GM12874 (cell line): ENCODE data around the gene PLK1.
A peak's percentile ranks its signal among the peaks of the same experiment; 100 is the strongest.

ENCODE experiments used
- TF ChIP-seq, protein P1 (sequence below): IDR thresholded peaks from 2 replicates; pipeline ENCODE4 v1.5.1; 2011; ENCODE audit warnings: low read depth, mild to moderate bottlenecking, control low read depth, low read length, moderate library complexity; ENCODE audit not compliant: insufficient read depth

Gene PLK1

DNA sequence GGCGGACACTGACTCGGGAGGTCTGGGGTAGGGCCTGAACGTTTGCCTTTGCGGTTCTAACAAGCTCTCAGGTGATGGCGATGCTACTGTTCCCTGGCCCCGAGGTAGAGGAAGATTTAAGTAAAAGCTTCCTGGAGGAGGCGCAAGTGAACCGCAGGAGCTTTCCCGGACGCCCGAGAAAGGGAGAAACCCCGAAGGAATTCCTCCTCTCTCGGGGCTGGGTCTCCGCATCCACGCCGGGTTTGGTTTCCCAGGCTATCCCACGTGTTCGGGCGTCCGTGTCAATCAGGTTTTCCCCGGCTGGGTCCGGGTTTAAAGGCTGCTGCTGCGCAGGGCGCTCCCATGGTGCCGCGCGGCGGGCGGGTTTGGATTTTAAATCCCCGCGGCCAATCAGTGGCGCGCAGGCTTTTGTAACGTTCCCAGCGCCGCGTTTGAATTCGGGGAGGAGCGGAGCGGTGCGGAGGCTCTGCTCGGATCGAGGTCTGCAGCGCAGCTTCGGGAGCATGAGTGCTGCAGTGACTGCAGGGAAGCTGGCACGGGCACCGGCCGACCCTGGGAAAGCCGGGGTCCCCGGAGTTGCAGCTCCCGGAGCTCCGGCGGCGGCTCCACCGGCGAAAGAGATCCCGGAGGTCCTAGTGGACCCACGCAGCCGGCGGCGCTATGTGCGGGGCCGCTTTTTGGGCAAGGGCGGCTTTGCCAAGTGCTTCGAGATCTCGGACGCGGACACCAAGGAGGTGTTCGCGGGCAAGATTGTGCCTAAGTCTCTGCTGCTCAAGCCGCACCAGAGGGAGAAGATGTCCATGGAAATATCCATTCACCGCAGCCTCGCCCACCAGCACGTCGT, at the start of gene PLK1:
Gene PLK1 (plus strand): TSS at position 460 of the 844 bp plus-strand sequence. CDS start 44 bp downstream, at position 504.
- TF ChIP-seq, protein P1, sequence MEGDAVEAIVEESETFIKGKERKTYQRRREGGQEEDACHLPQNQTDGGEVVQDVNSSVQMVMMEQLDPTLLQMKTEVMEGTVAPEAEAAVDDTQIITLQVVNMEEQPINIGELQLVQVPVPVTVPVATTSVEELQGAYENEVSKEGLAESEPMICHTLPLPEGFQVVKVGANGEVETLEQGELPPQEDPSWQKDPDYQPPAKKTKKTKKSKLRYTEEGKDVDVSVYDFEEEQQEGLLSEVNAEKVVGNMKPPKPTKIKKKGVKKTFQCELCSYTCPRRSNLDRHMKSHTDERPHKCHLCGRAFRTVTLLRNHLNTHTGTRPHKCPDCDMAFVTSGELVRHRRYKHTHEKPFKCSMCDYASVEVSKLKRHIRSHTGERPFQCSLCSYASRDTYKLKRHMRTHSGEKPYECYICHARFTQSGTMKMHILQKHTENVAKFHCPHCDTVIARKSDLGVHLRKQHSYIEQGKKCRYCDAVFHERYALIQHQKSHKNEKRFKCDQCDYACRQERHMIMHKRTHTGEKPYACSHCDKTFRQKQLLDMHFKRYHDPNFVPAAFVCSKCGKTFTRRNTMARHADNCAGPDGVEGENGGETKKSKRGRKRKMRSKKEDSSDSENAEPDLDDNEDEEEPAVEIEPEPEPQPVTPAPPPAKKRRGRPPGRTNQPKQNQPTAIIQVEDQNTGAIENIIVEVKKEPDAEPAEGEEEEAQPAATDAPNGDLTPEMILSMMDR = peak; percentile 32

DNA sequence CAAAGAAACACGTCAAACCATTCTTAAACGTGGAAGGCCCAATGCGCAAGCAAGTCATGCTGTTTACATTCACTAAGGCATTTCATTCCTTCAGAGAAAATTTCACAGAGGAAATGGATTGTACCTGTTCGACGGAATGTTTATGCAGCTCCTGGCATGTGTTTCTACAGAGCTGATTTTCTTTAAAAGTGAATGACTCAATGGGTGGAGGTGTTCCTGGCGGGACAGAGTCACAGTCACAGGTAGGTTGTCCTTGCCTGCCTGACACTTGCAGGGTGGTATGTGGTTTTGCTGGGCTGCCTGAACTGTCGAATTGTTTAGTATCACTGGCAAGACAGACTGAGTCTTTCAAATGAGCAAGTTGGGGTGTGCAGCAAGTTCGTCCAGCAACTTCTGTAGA, 49.2 kb upstream of the PLK1 start:
- TF ChIP-seq, protein P1 = no peak

GRCh38 chr16:23634461-23635036, 44.1 kb upstream of the PLK1 start:
- TF ChIP-seq, protein P1 = no peak

DNA sequence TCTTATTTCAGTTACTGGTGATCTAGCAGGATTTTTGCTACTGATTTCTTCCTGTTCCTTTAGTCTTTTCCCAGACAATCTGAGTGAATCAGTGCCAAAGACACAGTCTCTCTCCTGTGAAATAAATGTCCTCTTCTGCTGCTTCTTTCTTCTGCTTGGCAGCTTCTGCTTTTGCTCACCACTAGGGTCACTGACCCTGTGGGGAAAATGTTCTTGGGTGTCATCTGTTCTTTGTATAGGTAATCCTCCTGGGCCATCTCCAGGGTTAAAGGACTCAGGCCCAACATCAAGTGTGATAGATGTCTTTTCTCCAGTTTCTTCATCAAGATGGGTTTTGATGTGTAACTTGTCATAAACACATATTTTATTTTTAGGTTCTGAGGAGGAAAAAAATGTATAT, 42.7 kb upstream of the PLK1 start:
- TF ChIP-seq, protein P1 = no peak

- TF ChIP-seq, protein P1 = no peak
These were observed 38.1 kb upstream of the PLK1 start for GRCh38 chr16:23640615-23640930.

DNA sequence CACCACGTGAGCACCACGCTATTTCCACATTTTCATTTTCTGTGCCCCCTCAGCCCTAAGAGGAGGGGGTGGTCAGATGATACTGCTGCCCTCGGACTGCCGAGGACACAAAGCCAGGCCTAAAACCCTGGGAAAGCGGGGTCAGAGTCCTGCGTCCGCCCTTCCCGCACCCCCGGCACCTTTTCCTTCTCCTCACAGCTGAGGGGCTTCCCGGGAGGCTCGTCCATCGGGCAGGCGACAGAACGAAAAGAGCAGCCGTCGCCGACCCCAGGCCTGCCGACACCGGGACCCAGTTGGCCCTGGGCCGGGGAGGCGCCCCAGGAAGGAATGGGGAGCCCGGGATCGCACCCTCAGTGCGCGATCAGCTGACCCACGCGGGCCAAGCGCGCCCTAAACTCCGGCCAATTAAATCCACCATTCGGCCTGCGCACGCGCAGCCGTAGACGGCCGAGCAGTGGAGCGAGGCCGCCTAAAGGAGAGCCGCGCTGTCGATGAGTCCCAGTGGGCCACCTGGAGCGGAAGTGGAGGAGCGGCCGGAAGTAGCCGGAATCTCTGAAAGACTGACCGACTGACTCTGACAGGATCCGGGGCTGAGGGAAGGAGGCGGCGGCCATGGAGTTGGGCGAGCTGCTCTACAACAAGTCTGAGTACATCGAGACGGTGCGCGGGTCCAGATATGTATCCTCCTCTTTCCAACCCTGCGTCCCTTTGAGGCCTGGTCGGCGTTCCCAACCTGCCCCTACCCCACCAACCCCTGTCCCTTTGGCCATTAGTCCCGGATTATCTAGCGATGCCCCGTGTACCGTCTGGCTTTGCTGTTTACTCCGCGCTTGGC, 37.5 kb upstream of the PLK1 start, which contains the start of the genes DCTN5 and PALB2:
Gene DCTN5 (plus strand): TSS at position 536 of the 835 bp plus-strand sequence. CDS start 77 bp downstream, at position 613.
Gene PALB2 (minus strand): TSS at position 380 of the 835 bp plus-strand sequence. CDS start 153 bp downstream, at position 227.
- TF ChIP-seq, protein P1 = no peak
